ENCODE results near the gene WNT7A.

DNA sequence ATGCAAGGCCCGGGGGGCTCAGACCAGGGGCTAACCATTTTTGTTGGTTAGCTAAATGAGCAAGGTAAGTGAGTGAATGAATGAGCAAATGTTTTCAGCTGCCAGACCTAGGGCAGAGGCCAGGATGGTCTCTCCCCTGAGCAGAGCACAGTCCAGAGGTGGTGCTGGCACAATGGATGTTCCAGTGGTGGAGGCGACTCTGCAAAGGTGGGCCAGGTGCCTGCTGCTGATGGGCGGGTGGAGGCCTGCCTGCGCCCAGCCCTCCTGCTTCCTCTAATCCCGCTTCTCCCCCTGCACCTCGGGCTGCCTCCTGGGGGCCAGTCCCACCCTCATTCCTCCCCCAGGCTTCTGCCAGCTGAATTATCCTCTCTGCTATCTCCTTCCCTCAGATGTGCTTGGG is 112.8 kb downstream of the WNT7A start:
- TF ChIP-seq, protein P1, sequence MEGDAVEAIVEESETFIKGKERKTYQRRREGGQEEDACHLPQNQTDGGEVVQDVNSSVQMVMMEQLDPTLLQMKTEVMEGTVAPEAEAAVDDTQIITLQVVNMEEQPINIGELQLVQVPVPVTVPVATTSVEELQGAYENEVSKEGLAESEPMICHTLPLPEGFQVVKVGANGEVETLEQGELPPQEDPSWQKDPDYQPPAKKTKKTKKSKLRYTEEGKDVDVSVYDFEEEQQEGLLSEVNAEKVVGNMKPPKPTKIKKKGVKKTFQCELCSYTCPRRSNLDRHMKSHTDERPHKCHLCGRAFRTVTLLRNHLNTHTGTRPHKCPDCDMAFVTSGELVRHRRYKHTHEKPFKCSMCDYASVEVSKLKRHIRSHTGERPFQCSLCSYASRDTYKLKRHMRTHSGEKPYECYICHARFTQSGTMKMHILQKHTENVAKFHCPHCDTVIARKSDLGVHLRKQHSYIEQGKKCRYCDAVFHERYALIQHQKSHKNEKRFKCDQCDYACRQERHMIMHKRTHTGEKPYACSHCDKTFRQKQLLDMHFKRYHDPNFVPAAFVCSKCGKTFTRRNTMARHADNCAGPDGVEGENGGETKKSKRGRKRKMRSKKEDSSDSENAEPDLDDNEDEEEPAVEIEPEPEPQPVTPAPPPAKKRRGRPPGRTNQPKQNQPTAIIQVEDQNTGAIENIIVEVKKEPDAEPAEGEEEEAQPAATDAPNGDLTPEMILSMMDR (IDR thresholded peaks at IDR 0.05): no peak
- TF ChIP-seq POLR2A (IDR thresholded peaks at IDR 0.05): no peak
